Thyroid gland (tissue), 4 donors: Measurements from ENCODE around the gene BICRA.
"Not testable (repeated sequence)": the region's sequence is repeated elsewhere in the genome, so short reads cannot be mapped to it uniquely, and the experiment has no call there.

Experiments used
- POLR2A ChIP-seq, 2 donors: fragments of 450-650 bp; IDR thresholded peaks; one replicate each; pipeline ENCODE4 v1.6.1; 2017; ENCODE audit warnings: antibody characterized with exemption in 2 of 2, mild to moderate bottlenecking in 2 of 2, moderate library complexity in 1 of 2
- TF ChIP-seq, protein P1 (sequence below), 6 experiments: fragments of 200-600 bp in 3 of 6; fragments of 450-650 bp in 3 of 6; sonication (generic) in 3 of 6; IDR thresholded peaks; one replicate each; pipeline ENCODE4 v1.5.1; 2016 to 2019; ENCODE audit warnings: antibody characterized with exemption in 6 of 6, mild to moderate bottlenecking in 2 of 6, inconsistent platforms in 1 of 6, moderate library complexity in 1 of 6

- not testable (repeated sequence) for TF ChIP-seq POLR2A (IDR thresholded peaks at IDR 0.05)
- TF ChIP-seq, protein P1, sequence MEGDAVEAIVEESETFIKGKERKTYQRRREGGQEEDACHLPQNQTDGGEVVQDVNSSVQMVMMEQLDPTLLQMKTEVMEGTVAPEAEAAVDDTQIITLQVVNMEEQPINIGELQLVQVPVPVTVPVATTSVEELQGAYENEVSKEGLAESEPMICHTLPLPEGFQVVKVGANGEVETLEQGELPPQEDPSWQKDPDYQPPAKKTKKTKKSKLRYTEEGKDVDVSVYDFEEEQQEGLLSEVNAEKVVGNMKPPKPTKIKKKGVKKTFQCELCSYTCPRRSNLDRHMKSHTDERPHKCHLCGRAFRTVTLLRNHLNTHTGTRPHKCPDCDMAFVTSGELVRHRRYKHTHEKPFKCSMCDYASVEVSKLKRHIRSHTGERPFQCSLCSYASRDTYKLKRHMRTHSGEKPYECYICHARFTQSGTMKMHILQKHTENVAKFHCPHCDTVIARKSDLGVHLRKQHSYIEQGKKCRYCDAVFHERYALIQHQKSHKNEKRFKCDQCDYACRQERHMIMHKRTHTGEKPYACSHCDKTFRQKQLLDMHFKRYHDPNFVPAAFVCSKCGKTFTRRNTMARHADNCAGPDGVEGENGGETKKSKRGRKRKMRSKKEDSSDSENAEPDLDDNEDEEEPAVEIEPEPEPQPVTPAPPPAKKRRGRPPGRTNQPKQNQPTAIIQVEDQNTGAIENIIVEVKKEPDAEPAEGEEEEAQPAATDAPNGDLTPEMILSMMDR (IDR thresholded peaks at IDR 0.05), result not testable (repeated sequence)
Observed at GRCh38 chr19:47583161-47583560, 25.8 kb upstream of the BICRA start.
